Gastroesophageal sphincter (tissue), 4 donors: ENCODE data around the gene ZFYVE9. TPM values are rescaled to one million over a fixed set of nuclear protein-coding genes. Genes with fewer than 3 reads are reported as not detected.

ENCODE experiments used
- ATAC-seq: fragments of 150-250 bp; one replicate; pipeline ENCODE4 v1.9.1; 2016; ENCODE audit warnings: mild to moderate bottlenecking, moderate library complexity
- H3K27ac ChIP-seq, 4 donors: fragments of 200-600 bp; sonication (generic) in 3 of 4; 1 replicate in 3 of 4; 2 replicates in 1 of 4; pipeline ENCODE4 v1.5.1; 2016 to 2019
- H3K27me3 ChIP-seq: fragments of 200-600 bp; sonication (generic); one replicate; pipeline ENCODE4 v1.5.1; 2019
- H3K36me3 ChIP-seq, 2 donors: fragments of 200-600 bp; sonication (generic); one replicate each; pipeline ENCODE4 v1.5.1; 2019; ENCODE audit warnings: control low read depth in 1 of 2
- H3K4me1 ChIP-seq, 3 donors: fragments of 200-600 bp; sonication (generic); 1 replicate in 2 of 3; 2 replicates in 1 of 3; pipeline ENCODE4 v1.5.1; 2016 to 2019; ENCODE audit warnings: control low read depth in 2 of 3
- H3K4me3 ChIP-seq, 2 donors: fragments of 200-600 bp; sonication (generic); one replicate each; pipeline ENCODE4 v1.5.1; 2019; ENCODE audit warnings: mild to moderate bottlenecking in 1 of 2, moderate library complexity in 1 of 2
- H3K9me3 ChIP-seq, 3 donors: fragments of 200-600 bp; sonication (generic); one replicate each; pipeline ENCODE4 v1.5.1; 2017 to 2019; ENCODE audit warnings: control low read depth in 2 of 3
- EP300 ChIP-seq: sonication (generic); formaldehyde crosslinking; IDR thresholded peaks from one replicate; pipeline ENCODE4 v1.6.1; 2017; ENCODE audit warnings: antibody characterized with exemption, mild to moderate bottlenecking
- POLR2A ChIP-seq, 2 donors: fragments of 450-650 bp; IDR thresholded peaks; one replicate each; pipeline ENCODE4 v1.6.1; 2017; ENCODE audit warnings: antibody characterized with exemption in 2 of 2, mild to moderate bottlenecking in 2 of 2, moderate library complexity in 1 of 2
- POLR2AphosphoS5 ChIP-seq: sonication (generic); formaldehyde crosslinking; IDR thresholded peaks from one replicate; pipeline ENCODE4 v1.6.1; 2017; ENCODE audit warnings: antibody characterized with exemption
- WGBS, 2 donors: methylation state at CpG; one replicate each; pipeline ENCODE4 v1.1.5; 2018; ENCODE audit warnings: low coverage in 1 of 2; 5-methylcytosine and 5-hydroxymethylcytosine counted together
- total RNA-seq, 4 donors: library from RNA; depleted of rRNA; stranded (reverse); fragments of >200 nt; gene quantifications; one replicate each; pipeline ENCODE4 v1.1.0, GENCODE V29; 2016
- TF ChIP-seq, protein P1 (sequence below), 4 experiments: fragments of 200-600 bp in 2 of 4; fragments of 450-650 bp in 2 of 4; sonication (generic) in 1 of 4; IDR thresholded peaks; one replicate each; pipeline ENCODE4 v1.5.1; 2017 to 2019; ENCODE audit warnings: antibody characterized with exemption in 4 of 4, mild to moderate bottlenecking in 2 of 4, moderate library complexity in 2 of 4

The ZFYVE9 gene
- total RNA-seq, 4 donors from 2014 or later = 36.4 to 79.9 (median 40.4) TPM

- Histone ChIP-seq H3K4me1 (no peaks in the 10 kb centered on the region), H3K27me3 (no peaks in the 10 kb centered on the region), H3K27ac (no peak overlapping the region), H3K4me3 (no peak overlapping the region), H3K36me3 (no peaks in the 10 kb centered on the region), H3K9me3 (no peaks in the 10 kb centered on the region)
- WGBS, 2 donors = 91 to 92% methylated on average over 4 to 5 of the region's 5 CpGs
- TF ChIP-seq POLR2A (IDR thresholded peaks at IDR 0.05) (no peak), EP300 (no peak), POLR2AphosphoS5 (no peak)
- TF ChIP-seq, protein P1, sequence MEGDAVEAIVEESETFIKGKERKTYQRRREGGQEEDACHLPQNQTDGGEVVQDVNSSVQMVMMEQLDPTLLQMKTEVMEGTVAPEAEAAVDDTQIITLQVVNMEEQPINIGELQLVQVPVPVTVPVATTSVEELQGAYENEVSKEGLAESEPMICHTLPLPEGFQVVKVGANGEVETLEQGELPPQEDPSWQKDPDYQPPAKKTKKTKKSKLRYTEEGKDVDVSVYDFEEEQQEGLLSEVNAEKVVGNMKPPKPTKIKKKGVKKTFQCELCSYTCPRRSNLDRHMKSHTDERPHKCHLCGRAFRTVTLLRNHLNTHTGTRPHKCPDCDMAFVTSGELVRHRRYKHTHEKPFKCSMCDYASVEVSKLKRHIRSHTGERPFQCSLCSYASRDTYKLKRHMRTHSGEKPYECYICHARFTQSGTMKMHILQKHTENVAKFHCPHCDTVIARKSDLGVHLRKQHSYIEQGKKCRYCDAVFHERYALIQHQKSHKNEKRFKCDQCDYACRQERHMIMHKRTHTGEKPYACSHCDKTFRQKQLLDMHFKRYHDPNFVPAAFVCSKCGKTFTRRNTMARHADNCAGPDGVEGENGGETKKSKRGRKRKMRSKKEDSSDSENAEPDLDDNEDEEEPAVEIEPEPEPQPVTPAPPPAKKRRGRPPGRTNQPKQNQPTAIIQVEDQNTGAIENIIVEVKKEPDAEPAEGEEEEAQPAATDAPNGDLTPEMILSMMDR (IDR thresholded peaks at IDR 0.05) = no peak
- no peak for ATAC-seq
Measured at GRCh38 chr1:52393174-52393573, 251.3 kb downstream of the ZFYVE9 start.

Other genes starting within 250 kb of the ZFYVE9 start
- under 1 TPM; under 0.01 to 0.81 (median 0.34) TPM for gene RAB3B, start 151.4 kb upstream of the ZFYVE9 start, total RNA-seq
- gene KTI12, start 108.3 kb upstream of the ZFYVE9 start, total RNA-seq = 10 to 100 TPM in 1 of 4 donors, 1 to 10 TPM in 3; 7.4 to 10.3 (median 8.9) TPM
- gene TXNDC12, start 86.9 kb upstream of the ZFYVE9 start, total RNA-seq = 10 to 100 TPM; 16.9 to 23.0 (median 19.6) TPM
- 10 to 100 TPM; 31.4 to 64.5 (median 42.0) TPM for gene BTF3L4, start 85.8 kb upstream of the ZFYVE9 start, total RNA-seq
- 10 to 100 TPM; 13.6 to 30.0 (median 26.0) TPM for gene CC2D1B, start 224.1 kb downstream of the ZFYVE9 start, total RNA-seq